Right lung (tissue), 5 donors: ENCODE data around the gene HACE1. TPM values are rescaled to one million over a fixed set of nuclear protein-coding genes. Genes with fewer than 3 reads are reported as not detected.
A peak's percentile ranks its signal among the peaks of the same experiment; 100 is the strongest.
"Not testable (repeated sequence)": the region's sequence is repeated elsewhere in the genome, so short reads cannot be mapped to it uniquely, and the experiment has no call there.

Source experiments
- DNase-seq, 2 donors: peaks; one replicate each; pipeline ENCODE4 v3.0.0-alpha.2; 2013
- polyA plus RNA-seq, 5 donors: library from polyadenylated mRNA; unstranded; fragments of 120-200 nt; gene quantifications; one replicate each; pipeline versions ENCODE4 v1.2.1 to v1.2.3, GENCODE V29; 2013; ENCODE audit warnings: inconsistent platforms in 1 of 5, low replicate concordance in 1 of 5; ENCODE audit not compliant: insufficient read length in 5 of 5, insufficient read depth in 1 of 5

The HACE1 gene
- polyA plus RNA-seq, 5 donors = 17.4 to 26.7 (median 24.7) TPM

DNA sequence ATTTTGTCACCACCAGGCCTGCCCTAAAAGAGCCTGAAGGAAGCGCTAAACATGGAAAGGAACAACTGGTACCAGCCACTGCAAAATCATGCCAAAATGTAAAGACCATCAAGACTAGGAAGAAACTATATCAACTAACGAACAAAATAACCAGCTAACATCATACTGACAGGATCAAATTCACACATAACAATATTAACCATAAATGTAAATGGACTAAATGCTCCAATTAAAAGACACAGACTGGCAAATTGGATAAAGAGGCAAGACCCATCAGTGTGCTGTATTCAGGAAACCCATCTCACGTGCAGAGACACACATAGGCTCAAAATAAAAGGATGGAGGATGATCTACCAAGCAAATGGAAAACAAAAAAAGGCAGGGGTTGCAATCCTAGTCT, 120.6 kb downstream of the HACE1 start:
- DNase-seq = not testable (repeated sequence)

DNA sequence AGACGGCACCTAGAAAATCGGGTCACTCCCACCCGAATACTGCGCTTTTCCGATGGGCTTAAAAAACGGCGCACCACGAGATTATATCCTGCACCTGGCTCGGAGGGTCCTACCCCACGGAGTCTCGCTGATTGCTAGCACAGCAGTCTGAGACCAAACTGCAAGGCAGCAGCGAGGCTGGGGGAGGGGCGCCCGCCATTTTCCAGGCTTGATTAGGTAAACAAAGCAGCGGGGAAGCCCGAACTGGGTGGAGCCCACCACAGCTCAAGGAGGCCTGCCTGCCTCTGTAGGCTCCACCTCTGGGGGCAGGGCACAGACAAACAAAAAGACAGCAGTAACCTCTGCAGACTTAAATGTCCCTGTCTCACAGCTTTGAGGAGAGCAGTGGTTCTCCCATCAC, 122.2 kb downstream of the HACE1 start:
- not testable (repeated sequence) for DNase-seq

DNA sequence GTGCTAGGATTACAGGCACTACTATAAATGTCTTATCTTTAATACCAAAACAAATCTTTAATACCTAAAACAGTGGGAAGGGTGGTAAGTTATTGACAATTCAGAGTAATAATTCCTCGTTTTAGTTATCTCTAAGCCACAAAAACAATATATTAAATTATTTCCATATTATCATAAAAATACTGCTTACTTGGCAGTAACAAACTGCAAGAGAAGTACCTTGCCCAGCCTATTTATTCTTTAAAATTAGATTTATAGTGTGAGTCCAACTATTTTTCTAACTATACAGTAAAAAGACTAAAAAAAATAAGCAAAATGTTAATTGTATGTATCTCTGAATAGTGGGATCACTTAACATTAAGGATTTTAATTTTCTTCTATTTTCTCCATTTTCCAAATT, 123.2 kb downstream of the HACE1 start:
- no peak for DNase-seq

DNA sequence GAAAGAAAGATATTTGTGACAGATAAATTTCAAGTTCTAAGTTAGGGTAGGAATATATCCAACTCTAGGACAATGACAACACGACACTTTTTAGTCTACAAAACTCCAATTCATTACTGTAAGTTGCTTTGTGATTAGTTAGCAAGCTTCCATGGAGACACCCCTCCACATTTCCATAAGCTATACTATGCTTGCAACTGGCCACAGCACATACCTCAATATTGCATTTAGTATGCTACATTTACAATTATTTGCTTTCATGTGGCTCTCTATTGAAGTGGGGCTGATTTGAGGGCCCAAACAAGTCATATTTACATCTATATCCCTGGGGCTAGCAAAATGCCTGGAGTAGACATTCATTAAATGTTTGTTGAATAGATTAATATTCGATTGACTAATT, 129.3 kb downstream of the HACE1 start:
- DNase-seq = no peak

DNA sequence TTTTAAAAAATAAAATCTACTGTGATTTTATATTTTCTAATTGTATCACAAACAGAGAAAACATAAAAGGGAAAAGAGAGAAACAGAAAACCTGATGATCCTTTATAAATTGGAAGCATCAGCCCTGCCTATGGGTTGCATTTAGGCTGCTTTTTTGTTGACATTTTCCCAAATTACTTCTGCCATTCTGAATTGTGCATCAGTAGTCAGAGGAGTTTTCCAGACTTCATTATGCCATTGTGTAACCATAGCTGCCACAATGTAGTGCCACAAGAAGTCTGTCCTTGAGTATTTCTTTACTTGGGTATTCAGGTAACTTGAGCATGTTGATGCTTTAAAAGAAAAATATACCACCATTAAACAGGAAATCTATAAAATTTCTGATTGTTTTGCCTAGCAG, 130.3 kb downstream of the HACE1 start:
- no peak for DNase-seq

DNA sequence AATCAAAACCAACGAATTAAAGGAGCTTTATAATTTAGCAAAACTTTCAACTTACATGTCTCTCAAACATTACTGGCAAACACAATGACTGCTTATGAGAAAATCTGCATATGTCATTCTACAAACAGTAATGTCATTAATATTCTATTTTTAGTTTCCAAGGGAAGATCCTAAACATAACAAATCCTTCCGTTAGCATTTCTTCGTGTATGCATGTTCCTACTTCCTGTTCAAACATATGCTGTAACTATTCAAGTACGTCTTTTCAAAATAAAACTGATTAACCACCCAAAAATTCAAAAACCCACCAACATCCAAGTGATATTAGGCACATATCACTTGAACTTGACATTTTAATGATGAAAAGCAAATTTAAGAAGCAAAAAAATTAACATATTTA, 131.3 kb downstream of the HACE1 start:
- peak; percentile 7 to 8 for DNase-seq

DNA sequence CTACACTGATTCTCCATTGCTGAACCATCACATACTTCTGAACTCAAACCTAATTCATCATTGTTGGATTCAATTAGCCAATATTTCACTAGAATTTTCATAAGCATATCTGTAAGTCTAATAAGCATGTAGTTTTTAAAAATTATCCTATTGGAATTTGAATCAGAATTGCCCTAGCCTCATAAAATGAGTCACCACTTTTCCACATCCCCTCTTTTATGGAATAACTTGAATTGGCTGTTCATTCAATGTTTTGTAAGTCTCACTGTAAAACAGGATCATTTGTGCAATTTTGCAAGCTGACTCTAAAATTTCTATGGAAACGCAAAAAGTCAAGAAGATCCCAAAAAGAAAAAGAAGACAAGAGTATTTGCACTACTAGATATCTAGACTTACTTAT, 141.0 kb downstream of the HACE1 start:
- no peak for DNase-seq

DNA sequence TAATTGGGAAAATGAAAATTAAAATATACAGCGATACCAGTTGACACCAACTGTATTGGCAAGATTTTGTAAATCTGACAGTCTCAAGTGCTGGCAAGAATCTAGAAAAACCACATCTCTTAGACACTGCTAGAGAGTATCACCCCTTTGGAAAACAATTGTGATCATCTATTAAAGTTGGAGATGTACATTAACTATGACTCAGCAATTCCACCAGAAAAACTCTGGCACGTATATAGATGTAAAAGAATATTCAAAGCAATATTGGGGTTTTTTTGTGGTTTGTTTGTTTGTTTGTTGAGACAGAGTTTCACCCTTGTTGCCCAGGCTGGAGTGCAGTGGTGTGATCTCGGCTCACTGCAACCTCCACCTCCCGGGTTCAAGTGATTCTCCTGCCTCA, 142.9 kb downstream of the HACE1 start:
- DNase-seq = no peak

DNA sequence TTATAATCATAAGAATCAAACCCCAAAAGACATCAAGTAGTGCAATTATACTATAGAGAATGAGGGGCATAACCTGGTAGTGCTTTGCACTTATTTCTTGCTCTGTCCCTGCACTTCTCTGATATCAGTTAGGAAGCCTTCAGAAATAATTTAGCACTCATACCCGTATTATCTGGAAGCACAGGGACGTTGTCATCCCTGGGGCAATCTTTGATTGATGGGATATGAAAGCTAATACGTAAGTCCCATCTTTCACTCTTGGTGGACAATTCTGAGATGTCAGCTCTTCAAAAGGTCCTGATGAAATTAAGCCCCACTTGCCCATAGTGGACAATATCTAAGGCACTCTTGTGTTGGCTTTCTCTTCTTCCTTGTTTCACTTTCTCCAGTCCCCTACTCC, 144.9 kb downstream of the HACE1 start:
- no peak for DNase-seq

DNA sequence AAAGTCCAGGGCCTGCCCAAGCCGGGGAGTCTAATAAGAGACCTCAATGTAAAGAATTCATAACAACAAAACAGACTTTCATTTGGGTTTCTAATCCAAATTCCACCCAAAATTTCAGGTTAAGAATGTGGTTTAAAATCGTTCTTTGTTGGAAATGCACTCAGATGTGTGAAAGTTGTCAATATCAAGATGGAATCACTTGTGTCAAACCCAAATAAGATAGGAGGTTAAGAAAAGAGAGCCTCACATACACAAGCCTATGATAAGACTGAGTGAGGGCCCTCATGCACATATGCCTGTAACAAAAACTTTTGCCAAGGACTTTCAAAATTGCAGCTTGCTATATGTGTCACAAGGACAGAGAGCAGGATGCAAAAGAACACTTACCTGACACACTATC, 145.7 kb downstream of the HACE1 start:
- DNase-seq = no peak

DNA sequence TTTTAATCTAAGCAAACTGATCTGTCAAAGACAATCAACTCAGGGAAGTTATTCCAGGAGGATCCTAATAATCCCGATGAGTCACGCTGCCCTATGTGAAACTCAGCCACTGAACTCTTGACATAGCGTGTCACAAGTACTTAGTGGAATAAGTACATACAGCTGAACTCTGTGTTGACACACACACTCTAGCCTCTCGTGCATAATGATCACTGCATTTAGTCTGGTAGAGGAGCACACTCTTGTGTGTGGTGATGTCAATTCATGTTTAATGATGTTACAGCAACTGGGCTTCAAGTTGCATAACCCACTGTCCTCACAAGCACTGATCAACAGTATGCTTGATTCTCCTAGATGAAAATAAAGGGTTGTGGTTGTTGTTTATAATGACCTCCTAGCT, 148.3 kb downstream of the HACE1 start:
- DNase-seq = peak; percentile 10 to 16

DNA sequence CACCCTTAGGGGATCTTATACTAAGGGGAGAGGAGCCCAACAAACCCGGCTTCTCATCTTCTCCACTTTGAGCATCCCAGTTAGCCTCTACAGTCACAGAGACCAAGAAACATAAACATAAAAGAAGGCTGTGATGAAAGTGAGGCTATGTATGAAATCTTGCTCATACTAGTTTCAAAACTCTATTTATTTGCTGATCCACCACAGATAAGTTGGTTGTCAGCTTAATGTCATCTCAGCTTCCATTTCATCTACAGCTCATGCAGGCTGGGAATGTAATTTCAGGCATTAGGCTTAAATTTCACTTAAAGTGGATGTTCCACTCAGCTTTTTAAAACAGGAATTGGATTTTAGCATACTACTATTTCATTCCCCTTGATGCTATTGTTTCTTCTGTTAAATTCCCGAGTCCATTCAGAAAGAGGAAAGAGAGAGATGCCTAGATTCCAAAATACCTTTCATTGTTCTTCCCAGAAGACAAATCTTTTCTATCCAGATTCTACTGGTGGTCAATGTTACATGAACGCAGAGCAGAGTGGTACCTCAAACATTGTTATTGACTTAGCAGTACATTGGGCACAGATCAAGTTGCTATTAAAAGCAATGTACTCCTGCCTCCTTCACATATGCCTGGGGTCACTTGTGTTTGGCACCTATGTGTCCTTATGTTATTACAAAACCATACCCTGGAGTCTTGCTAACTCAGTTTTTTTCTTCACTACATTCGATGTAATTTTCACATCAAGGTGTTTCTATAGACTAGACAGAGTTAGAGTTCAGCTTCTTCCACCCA, 149.0 kb downstream of the HACE1 start:
- no peak for DNase-seq

DNA sequence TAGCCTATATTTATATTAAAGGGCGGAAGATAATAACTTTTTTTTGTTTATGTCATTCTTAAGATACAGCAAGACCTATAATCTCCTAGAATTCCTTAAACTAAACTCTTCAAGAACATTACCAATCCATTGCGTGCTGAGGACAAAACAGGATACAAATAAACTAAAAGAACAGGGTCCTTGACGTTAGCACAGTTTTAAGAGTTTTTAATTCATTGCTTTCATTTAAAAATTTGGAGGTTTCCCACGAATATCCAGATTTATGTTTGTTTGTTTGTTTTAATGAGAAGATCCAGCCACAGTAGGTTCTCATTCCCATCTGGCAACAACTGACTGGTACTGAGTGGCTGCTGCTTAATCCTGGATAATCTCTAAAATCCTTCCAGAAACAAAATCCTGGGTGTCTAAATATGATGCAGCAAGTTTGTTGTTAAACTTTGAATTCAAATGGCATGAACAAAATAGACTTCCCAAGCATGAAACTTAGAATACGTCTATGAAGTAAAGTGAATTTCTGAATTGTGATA, 153.7 kb downstream of the HACE1 start:
- DNase-seq = no peak

DNA sequence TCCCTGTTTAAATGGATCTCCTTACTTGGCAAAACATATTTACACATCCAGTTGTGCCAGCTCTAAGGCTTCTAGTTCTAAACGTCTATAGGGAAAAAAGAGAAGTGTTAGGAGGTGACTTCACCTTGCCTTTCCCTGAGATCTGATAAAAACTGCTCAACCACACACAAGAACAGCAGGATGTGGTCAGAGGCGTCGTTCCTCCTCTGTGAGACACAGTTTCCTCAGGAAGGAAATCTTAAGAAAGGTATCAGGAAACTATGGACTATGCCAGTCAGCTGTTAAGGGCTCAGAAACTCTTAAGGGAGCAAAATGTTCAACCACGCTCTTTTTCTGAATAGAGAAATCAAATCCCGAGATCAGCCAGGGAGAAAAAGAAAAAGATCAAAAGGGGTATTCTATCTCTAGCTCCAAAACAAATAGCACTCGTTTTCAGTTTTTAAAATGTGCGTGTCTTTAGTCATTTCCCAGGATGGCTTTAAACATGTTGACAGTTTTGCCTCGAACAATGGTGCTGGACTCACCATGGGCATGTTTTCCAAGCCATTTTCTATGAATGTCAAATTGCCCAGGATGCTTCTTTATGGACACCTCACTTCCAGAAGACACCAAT, 154.5 kb downstream of the HACE1 start:
- no peak for DNase-seq

DNA sequence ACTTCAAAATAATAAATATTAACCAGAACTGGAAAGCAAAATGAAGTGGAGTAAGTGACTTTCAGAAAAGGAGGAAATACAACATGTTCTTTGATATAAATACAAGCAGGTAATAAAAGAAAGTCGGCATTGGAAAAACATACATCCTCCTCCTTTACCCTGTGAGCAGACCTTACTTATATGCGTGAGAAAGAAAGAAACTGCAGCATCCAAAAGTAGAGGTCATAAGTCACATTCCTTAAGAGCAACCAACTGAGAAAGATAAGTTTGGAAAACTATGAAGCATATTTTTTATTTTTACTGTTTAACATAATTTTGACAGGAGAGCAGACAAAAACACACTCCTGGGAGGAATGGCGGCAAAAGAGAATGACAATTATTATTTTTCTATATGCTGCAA, 155.5 kb downstream of the HACE1 start:
- no peak for DNase-seq

DNA sequence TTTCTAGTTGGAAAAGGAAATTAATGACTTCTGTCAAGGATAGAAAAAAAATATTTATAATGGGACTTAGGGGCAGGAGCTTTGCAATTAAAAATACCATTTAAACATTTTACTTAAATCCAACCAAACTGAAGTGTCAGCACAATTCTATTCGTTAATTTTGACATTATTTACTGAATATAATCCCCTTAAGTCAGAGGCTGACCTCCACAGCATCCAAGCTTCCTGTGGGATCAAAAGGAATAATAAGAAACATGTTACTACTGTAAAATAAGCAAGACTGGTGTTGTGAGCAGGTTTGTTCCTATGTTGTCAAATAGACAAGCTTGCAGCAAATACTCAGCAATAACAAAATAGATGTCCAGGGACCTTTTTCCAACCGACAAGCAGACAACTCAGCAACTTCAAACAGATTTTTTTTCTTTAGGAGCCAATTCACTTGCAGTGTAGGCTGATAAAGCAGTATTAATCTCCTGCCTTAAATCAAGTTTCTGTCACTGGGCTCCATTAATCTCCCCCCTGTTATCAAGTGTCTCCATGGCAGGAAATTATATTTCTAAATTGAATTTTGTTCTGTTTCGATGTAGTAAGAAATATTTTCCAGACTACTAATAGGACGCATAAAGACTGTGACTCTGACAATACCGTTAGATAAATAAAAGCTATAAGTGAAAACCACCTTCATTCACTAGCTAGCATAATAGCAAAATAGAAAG, 157.4 kb downstream of the HACE1 start:
- no peak for DNase-seq

DNA sequence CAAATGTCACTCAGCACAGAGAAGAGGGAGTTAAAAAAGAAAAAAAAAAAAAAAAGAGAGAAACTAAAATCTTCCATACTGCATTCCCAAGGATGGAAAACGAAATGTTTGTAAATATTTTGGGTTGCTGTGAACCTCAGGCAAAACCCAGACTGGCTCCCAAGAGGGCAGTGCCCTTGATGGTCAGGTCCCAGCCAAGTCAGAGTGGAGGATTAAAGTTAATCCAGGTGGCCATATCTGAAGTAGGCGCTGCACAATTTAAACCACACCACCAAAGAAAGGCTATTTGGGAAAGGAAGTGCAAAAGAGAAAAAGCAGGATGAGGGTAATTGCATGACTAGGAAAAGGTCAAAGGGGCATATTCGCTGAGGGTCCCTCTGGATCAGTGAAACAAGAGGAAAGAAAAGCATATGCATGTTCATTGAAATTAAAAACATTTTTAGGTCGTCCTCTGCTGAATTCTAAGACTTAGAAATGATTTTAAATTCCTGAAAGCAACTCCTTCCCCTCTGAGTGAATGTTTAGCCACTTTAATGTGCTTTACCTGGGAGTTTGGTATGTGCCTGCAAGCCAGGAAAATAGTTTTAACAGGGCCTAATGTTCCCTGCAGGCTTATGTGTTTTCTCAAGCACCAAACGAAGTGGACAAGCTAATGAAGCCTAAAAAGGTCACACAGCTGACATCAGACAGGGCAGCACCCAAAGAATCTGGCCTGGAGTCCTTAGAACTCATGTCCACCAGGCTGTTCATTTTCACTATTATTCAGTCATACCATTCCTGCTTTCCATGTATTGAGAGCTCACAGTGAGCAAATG, 159.1 kb downstream of the HACE1 start:
- no peak for DNase-seq

DNA sequence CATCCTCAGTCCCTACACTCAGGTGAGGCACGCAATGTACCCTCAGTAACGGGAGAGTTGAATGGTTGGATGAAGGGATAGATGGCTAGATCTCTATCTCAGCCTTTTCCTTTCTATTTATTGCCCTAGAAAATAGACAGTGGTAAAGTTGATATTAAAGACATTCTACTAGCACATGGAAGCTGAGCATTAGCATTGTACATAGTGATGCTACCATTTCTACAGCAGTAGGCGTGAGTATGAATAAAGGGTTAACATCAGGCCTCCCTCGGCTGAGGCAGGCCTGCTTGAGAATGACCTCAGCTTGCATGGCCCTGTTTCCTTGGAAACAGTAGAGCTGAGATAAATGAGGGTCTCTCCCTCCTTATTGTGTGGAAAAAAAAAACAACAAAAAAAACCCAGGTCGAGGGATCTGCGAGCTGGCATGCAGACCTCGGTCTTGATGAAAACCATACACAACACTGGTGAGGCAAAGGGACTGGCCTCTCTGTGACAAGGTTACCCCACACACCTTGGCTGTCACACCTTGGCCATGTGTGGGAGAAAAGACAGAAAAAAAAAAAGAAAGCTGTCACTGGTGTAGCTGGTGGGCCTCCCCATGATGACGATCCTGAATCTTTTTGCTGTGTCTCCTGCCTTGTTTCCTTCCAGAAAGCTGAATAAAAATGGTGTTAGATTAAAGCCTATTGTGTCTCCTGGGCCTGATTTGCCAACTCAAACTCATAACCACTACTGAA, 160.0 kb downstream of the HACE1 start:
- no peak for DNase-seq

DNA sequence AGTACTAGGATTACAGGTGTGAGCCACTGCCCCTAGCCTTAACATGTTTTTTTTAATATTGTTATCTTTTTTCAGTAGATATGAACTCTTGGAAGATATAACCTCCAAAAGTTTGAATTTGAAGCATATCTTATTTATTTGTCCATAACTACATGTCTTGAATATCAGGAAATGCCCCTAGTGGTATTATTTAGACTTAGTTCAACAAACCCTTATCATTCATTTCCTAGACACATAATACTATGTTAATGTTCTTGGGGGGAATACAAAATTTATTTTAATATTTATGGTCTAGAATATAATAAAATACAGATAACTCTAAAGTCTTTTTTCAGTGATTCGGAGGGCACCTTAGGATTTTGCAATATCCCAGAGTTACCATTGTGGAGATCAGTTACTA, 160.7 kb downstream of the HACE1 start:
- DNase-seq = no peak

DNA sequence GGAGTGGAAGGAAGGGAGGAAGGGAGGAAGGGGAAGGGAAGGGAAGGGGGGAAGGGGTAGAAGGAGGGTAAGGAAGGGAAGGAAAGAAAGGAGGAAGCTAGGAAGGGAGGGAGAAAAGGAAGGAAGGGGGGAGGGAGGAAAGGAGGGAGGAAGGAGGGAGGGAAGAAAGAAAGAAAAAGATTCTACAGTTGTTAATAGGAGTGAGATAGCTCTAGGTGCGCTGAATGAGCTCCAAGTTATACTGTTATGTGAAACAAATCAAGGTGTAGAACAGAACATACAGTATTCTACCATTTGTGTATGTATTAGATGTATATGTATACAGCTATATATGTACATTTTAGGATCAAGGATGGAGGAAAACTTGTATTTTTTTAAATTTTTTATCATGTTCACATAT, 167.7 kb downstream of the HACE1 start:
- DNase-seq = no peak

DNA sequence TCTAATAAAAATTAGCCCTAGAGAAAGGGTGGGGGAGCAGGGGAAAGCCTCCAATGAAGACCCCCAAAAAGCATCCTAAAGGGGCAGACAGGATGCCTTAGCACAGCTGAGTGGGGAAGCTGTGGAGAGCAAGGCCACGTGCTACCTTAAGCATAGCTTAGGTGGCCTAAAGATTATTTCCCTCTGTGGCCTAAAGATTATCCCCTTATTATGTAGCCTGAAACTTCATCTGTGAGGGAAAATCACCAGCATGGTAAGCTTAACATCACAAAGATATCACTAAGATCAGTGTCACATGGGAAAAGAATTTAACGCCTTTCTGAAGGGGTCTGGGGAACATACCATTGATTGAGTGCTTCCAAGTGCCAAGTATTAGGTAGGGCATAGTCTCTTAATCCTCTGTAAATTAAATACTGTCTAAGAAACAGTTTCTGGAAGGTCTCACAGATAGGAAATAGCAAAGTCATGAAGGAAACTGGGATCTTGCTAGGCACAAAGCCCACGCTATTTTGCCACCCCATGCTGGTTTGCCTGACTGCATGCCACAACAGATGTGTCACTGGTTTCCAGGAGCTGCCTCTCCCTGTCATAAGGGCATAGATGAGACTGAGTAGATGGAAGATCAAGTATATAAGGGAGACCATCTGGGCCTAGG, 170.0 kb downstream of the HACE1 start:
- DNase-seq = no peak
